Breast epithelium (tissue), 4 donors: Measurements from ENCODE around the gene NDOR1. TPM values are rescaled to one million over a fixed set of nuclear protein-coding genes. Genes with fewer than 3 reads are reported as not detected.

ENCODE experiments used
- DNase-seq, 2 donors: peaks; one replicate each; pipeline ENCODE4 v3.0.0-alpha.2; 2019; ENCODE audit warnings: low spot score in 2 of 2
- H3K27ac ChIP-seq, 2 donors: fragments of 200-600 bp; sonication (generic) in 1 of 2; one replicate each; pipeline ENCODE4 v1.5.1; 2016 to 2019; ENCODE audit warnings: mild to moderate bottlenecking in 1 of 2
- H3K27me3 ChIP-seq, 2 donors: fragments of 200-600 bp; sonication (generic) in 1 of 2; one replicate each; pipeline versions ENCODE4 v1.5.1 to v1.6.0; 2017 to 2019; ENCODE audit warnings: control low read depth in 1 of 2, mild to moderate bottlenecking in 1 of 2
- H3K36me3 ChIP-seq: fragments of 200-600 bp; one replicate; pipeline ENCODE4 v1.5.1; 2019
- H3K4me1 ChIP-seq, 2 donors: fragments of 200-600 bp; sonication (generic); one replicate each; pipeline ENCODE4 v1.5.1; 2016 to 2019; ENCODE audit warnings: control low read depth in 1 of 2
- H3K4me3 ChIP-seq, 3 donors: fragments of 200-600 bp; sonication (generic); 1 replicate in 2 of 3; 2 replicates in 1 of 3; pipeline ENCODE4 v1.5.1; 2016 to 2019; ENCODE audit warnings: mild to moderate bottlenecking in 3 of 3, moderate library complexity in 2 of 3
- H3K9me3 ChIP-seq, 2 donors: fragments of 200-600 bp; sonication (generic) in 1 of 2; one replicate each; pipeline ENCODE4 v1.5.1; 2016 to 2019; ENCODE audit warnings: control low read depth in 1 of 2
- POLR2A ChIP-seq: fragments of 450-650 bp; IDR thresholded peaks from one replicate; pipeline ENCODE4 v1.6.1; 2016; ENCODE audit warnings: antibody characterized with exemption, mild to moderate bottlenecking, moderate library complexity
- POLR2AphosphoS5 ChIP-seq, 3 donors: sonication (generic); formaldehyde crosslinking; IDR thresholded peaks; one replicate each; pipeline ENCODE4 v1.6.1; 2017; ENCODE audit warnings: antibody characterized with exemption in 3 of 3
- intact Hi-C: fragments of 100-400 bp; cut with DNase I; formaldehyde crosslinking; loops from one replicate; pipeline ENCODE4 v1.15.1; 2023; ENCODE audit warnings: low total_unique reads
- total RNA-seq, 3 donors: library from RNA; depleted of rRNA; stranded (reverse); fragments of >200 nt; gene quantifications; one replicate each; pipeline ENCODE4 v1.1.0, GENCODE V29; 2016
- TF ChIP-seq, protein P1 (sequence below), 3 donors: fragments of 450-650 bp; IDR thresholded peaks; one replicate each; pipeline ENCODE4 v1.5.1; 2016 to 2017; ENCODE audit warnings: antibody characterized with exemption in 3 of 3, mild to moderate bottlenecking in 3 of 3, moderate library complexity in 3 of 3

Gene NDOR1
- total RNA-seq, 3 donors from 2014 or later, result 4.6 to 9.5 (median 7.2) TPM

DNA sequence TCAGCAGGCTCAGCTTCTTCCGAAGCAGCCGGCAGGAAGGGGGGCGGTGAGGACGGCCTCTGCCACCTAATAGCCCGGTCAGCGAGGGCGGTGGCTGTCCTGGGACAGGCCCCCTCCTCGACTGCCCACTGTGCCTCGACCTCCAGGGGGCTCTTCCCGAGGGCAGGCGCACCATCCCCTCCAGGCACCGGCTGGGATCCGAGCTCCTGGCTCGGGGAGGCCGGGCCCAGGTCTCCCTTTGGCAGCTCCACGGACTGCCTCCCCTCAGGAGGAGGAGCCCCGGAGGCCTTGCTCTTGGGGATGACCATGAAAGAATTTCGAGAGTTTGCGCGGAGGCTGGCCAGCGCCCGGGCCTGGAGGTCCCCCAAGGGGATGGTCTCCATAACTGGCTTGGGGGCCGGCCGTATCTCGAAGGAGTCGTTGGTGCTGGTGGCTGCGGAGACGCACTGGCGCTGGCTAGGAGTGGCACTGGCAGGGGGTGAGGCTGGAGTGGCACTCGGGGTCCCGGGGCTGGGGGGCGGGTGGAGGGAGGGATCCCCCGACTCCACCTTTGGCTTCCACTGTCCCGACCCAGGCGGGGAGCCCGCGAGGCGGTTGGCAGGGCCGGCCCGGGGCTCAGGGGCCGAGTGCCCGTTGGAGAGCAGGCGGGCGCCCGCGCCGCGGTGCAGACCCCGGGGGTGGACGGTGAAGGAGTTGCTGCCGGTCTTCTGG, 5.9 kb upstream of the NDOR1 start:
- TF ChIP-seq POLR2A (no peak), POLR2AphosphoS5 (IDR thresholded peaks at IDR 0.05) (no peak)
- TF ChIP-seq, protein P1, sequence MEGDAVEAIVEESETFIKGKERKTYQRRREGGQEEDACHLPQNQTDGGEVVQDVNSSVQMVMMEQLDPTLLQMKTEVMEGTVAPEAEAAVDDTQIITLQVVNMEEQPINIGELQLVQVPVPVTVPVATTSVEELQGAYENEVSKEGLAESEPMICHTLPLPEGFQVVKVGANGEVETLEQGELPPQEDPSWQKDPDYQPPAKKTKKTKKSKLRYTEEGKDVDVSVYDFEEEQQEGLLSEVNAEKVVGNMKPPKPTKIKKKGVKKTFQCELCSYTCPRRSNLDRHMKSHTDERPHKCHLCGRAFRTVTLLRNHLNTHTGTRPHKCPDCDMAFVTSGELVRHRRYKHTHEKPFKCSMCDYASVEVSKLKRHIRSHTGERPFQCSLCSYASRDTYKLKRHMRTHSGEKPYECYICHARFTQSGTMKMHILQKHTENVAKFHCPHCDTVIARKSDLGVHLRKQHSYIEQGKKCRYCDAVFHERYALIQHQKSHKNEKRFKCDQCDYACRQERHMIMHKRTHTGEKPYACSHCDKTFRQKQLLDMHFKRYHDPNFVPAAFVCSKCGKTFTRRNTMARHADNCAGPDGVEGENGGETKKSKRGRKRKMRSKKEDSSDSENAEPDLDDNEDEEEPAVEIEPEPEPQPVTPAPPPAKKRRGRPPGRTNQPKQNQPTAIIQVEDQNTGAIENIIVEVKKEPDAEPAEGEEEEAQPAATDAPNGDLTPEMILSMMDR (IDR thresholded peaks at IDR 0.05), result no peak
- Histone ChIP-seq H3K27ac (peak overlapping the region; percentile 0 to 54), H3K4me3 (peak overlapping the region; percentile 52 to 93 (median 68)), H3K9me3 (no peaks in the 10 kb centered on the region), H3K27me3 (no peaks in the 10 kb centered on the region), H3K4me1 (peaks cover 11 to 47% of the 10 kb centered on the region in 2 donors), H3K36me3 (no peaks in the 10 kb centered on the region)
- no peak for DNase-seq
- intact Hi-C loops, result no loop called here

DNA sequence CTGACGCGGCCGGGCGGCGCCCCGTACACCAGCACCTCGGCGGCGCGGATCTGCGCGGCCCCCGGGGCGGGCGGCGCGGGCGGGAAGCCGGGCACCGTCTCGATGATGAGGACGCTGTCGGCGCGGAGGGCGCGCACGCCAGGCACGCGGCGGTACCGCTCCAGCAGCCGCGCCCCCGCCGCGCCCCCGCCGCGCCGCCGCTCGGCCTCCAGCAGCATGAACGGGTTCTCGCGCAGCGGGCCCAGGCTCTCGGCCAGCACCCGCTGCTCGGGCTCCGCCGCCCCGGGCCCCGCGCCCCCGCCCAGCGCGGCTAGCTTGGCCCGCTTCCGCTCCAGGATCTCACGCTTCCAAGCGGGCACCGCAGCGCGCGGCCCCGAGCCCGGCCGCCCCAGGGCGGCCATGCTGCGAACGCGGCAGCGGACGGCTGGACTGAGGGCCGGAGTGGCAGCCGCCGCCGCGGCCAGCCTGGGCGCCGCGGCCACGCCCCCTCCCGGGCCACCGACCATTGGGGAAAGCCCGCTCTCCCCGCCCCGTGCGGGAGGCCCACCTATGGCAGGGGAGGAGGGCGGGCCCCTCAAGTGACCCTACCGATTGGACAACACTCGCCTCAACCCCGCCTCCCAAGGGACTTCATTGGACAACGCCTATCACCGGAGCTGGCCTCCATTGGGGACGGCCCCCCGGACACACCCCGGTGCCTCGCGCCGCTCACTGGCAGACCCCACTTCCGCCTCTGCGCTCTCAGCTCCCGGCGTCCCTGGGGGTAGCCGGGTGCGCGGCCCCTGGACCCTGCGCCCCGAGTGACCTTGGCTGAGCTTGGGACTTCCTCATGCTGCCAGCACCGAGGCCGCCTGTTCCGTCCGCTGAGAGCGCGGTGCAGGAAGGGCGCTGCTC, 4.9 kb upstream of the NDOR1 start, which contains the start of gene TPRN:
TPRN (minus strand) TSS at position 431 of the 894 bp plus-strand sequence; CDS start at position 401, 30 bp downstream.
- H3K9me3 ChIP-seq, result no peaks in the 10 kb centered on the region
- no peaks in the 10 kb centered on the region for H3K36me3 ChIP-seq
- H3K27ac ChIP-seq, result peak within 1 kb of the TSS; percentile 65 to 86
- peak within 1 kb of the TSS; percentile 52 to 93 (median 68) for H3K4me3 ChIP-seq
- intact Hi-C loops, result no loop called here
- no peaks in the 10 kb centered on the region for H3K27me3 ChIP-seq
- TF ChIP-seq, protein P1 (IDR thresholded peaks at IDR 0.05), result peak in 1 of 3 donors; percentile 9
- TF ChIP-seq POLR2AphosphoS5 (IDR thresholded peaks at IDR 0.05) (peak; percentile 37 to 69 (median 40)), POLR2A (no peak)
- H3K4me1 ChIP-seq, result peaks cover 11 to 41% of the 10 kb centered on the region in 2 donors
- DNase-seq, result peak; percentile 99

DNA sequence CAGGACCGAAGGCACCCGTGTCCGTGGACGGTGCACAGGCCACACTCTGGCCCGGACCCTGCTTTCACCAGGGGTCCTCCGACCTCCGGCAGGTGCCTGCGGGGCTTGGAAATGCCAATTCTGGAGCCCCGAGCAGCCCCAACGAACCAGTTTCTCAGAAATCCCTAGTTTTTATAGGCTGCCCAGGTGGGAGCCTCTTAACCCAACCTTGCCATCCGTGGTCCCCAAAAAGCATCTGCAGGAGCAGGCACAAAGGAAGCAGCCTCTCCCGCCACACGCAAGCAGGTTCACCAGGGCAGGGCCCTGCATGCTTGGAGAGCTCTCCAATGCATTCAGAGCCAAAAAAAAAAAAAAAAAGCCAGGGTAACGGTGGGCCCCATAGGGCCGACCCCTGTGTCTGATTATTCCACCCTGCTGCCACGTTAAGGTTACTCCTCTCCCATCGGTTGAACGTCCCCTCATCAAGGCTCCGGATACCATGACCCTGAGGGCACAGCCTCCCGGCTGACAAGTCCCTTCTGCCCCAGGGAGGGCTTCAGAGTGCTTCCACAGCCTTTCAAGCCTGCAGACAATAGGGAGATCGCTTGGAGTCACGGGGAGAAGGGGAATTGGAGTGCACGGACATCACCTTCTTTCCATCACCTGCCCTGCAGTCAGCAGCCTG, 4.2 kb upstream of the NDOR1 start:
- no peak for DNase-seq
- Histone ChIP-seq H3K27me3 (no peaks in the 10 kb centered on the region), H3K4me1 (peaks cover 15 to 45% of the 10 kb centered on the region in 2 donors), H3K4me3 (peak overlapping the region; percentile 52 to 93 (median 68)), H3K27ac (peak overlapping the region; percentile 65 to 86), H3K9me3 (no peaks in the 10 kb centered on the region), H3K36me3 (no peaks in the 10 kb centered on the region)
- TF ChIP-seq, protein P1 (IDR thresholded peaks at IDR 0.05), result no peak
- no peak for TF ChIP-seq POLR2AphosphoS5 (IDR thresholded peaks at IDR 0.05)
- TF ChIP-seq POLR2A, result no peak
- intact Hi-C loops, result no loop called here

DNA sequence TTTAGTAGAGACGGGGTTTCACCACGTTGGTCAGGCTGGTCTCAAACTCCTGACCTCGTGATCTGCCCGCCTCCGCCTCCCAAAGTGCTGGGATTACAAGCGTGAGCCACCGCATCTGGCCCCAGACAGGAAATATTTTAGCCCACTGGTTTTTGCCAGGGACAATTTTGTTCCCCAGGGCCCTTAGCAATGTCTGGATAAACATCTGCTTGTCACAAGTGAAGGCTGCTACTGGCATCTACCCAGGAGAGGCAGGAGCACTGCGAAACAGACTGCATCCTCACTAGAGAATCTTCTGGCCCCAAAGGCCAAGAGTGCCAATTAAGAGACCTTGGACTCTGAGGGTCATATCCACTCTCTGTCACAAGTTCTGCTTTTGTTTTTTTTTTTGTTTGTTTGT, 2.5 kb upstream of the NDOR1 start:
- intact Hi-C loops, result no loop called here
- no peak for TF ChIP-seq POLR2A
- TF ChIP-seq POLR2AphosphoS5 (IDR thresholded peaks at IDR 0.05), result no peak
- TF ChIP-seq, protein P1 (IDR thresholded peaks at IDR 0.05), result no peak
- Histone ChIP-seq H3K4me1 (peaks cover 19 to 45% of the 10 kb centered on the region in 2 donors), H3K36me3 (no peaks in the 10 kb centered on the region), H3K27ac (no peak overlapping the region), H3K4me3 (no peak overlapping the region), H3K9me3 (no peaks in the 10 kb centered on the region), H3K27me3 (no peaks in the 10 kb centered on the region)
- DNase-seq, result no peak
